ENCODE results near the gene P2RY14.
"Not testable (repeated sequence)": the region's sequence is repeated elsewhere in the genome, so short reads cannot be mapped to it uniquely, and the experiment has no call there.

The P2RY14 gene

DNA sequence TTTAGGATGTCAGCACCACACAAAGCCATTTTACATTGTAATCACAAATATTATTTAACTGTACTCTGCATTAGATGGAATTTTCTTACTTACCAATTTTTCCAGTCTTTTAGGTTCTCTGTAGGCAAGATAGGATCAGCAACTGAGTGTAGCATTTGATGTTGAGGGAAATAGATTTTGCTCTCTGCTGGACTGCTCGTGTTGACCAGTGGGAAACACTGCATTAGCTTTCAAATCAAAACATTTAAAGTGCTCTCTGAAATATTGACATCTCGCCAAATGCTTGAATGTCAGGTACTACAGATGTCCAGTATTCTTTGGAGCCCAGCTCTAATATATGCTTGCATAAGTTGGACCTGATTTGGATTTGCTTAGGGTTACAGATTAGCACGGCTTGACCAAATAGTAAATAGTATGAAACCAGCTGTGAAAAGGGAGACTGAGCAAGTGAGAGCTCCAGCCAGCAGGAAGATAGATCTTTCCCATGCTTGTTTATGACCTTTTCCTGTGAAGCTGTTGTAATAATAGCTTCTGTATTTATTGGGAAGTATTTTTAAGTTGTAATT is 29.5 kb downstream of the P2RY14 start:
- no peak for DNase-seq

DNA sequence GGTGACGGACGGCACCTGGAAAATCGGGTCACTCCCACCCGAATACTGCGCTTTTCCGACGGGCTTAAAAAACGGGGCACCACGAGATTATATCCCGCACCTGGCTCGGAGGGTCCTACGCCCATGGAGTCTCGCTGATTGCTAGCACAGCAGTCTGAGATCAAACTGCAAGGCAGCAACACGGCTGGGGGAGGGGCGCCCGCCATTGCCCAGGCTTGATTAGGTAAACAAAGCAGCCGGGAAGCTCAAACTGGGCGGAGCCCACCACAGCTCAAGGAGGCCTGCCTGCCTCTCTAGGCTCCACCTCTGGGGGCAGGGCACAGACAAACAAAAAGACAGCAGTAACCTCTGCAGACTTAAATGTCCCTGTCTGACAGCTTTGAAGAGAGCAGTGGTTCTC is 36.3 kb downstream of the P2RY14 start:
- not testable (repeated sequence) for DNase-seq

DNA sequence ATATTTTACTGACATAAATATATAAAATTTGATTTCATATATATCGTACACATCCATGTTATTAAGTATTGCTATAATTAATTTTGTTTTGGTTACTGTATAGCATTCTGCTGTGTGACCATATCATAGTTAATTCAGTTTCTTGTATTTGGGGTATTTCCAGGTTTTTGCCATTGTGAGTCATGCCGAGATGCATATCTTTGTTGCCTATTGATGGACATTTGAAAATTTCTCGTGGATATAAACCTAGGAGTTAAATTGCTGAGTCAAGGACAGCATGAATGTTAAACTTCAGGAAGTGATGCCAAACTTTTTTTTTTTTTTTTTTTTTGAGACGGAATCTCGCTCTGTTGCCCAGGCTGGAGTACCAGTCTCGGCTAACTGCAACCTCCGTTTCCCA is 41.6 kb downstream of the P2RY14 start:
- DNase-seq = no peak

DNA sequence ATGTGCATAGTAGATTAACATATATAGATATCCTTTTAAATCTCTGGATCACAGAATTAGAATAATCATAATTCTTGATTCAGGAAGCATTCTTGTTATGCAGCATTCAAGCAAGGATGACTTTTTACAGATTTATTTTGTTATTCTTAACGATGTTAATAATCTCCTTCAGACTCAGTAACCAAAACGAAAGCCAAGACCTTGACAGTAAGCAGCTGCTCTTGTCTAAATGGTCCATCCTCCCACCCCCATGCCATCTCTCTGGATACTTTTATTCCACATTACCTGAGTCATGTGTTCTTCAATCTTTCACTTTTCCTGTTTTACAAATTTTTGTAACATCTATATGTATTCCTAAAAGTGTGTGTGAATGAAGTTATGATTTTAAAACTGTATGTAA is 42.0 kb downstream of the P2RY14 start:
- no peak for DNase-seq

DNA sequence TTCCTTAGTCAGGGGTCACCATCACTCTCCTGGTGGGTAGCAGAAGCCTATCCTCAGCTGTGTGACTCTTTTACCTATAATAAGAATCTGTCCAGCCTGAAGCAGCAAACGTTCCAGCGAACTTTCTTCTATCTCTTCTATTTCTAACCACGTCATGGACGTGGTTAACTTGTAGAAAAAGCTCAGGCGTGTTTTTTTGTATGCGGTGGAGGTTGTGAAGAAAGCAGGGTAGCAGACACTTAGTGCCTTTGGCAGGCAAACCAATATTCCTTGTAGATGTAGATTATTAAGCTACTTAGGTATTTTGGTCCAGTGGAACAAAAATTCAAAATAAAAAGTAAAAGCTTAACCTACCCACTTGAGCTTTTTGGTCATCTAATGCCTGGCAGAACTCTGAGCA is 43.5 kb downstream of the P2RY14 start:
- DNase-seq = no peak

DNA sequence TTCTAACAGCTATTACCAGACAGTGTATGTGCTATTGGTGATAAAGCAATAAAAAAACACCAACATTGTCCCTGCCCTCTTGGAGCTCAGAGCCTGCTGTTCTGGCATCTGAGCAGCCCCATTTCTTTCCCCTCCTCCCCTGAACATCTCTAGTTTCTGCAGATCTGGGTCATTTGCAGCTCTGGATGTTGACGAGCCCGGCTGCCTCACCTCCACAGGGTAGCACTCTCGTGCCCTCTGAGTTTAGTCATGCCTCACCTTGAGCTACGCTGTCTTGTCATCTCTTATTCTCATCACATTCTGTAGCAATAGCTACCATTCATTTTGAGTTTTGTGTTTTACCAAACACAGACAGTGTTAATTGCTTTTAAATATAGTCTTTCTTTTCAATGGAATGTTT is 45.4 kb downstream of the P2RY14 start:
- no peak for DNase-seq

DNA sequence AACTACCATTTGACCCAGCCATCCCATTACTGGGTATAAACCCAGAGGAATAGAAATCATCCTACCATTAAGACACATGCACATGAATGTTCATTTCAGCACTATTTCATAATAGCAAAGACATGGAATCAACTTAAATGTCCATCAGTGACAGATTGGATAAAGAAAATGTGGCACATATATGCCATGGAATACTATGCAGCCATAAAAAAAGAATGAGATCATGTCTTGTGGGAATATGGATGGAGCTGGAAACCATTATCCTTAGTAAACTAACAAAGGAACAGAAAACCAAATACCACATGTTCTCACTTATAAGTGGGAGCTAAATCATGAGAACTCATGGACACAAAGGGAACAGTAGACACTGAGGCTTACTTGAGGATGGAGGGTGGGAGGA is 45.9 kb downstream of the P2RY14 start:
- not testable (repeated sequence) for DNase-seq

DNA sequence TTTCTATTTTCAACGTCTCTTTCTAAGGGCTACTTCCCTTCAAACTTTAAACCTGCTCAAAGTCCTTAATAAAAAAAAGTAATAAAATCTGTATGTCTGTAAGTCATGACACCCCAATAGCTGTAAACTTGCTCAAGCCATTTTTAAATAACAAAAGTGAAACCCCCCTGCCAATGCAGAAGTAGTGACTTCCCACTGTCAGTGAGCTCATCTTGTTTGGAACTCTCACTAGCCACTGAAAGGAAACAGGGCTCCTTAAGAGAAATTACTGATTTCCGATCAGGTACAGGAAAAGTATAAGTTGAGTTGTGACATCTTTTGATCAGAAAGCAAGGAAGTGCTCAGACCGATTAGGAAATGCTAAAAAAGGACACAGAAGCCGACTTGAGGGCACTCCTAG is 47.7 kb downstream of the P2RY14 start:
- DNase-seq = no peak

DNA sequence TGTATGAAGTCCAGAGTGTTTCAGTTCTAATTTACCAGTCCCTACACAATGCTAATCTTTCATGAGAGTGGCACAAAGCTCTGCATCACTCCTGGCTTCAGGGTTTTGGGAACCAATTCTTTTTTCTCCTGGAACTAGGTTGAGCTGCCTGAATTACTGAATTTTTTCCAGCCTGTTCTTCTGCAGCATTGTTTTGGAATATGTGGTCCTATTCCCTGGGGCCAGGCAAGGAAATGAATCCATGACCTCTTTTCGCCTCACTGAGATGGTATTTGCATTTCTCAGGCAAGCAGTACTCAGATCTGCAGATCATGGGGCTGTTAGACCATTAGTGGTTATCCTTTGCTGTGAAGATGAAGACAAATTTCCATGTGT is 49.7 kb downstream of the P2RY14 start:
- DNase-seq = no peak

DNA sequence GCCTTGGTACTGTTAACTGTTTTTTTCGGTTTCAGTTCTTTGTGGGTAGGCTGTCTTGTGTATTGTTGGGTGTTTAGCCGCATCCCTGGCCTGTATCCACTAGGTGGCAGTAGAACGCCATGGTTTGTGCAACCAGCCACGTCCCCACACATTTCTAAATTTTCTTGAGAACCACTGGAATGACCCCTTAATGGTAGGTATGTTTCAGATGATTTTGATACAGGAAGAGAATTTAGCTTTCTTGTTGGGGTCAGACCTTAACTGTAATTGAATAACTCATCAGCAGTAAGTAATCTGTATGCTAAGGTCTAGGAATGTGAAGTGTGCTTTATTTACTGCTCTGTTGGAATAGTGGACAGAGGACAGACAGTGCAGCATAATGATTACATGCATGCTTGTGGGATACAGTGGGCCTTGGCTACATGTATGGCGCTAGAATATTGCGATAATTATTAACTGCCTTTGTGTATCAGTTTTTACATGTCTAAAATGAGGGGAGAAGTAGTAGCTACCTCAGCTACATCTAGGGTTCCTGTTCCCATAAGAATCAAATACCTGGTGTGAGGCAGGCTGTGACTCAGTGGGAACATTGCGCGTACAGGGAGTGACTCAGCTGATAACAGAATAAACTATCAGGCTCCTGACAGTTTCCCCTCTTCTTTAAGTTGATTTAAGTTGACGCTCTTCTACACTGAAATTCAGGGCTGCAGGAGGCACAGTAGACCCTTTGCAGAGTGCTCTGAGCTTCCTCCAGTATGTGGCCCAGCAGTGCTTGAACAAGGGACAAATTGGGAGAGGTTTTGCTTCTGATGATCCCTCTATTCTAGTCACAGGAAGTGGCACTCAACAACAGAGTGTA is 50.3 kb downstream of the P2RY14 start:
- peak; percentile 87 for DNase-seq

DNA sequence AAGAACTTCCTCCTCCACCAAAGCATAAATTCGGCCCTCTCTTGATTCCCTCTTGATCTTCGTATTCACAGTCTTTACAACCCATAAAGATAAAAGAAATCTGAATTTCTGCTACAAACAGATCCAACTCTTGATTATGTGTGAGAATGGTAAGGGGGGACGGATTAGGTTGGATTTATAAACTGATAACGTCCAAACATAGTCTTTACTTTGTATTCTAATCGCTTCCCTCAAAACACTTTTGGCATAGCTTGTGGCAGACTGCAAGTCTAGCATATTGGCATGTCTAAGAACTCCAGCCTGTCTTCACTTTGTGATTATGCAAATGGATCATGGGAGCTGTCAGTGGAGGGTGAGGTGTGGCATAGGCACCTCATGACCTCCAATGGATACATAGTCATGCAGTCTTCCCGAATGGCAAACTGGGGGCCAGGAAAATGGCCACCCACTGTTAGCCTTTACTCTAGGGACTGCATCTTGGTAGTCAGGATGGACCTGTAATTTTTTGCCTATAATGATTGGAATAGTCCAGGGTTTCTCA is 51.0 kb downstream of the P2RY14 start:
- DNase-seq = no peak

DNA sequence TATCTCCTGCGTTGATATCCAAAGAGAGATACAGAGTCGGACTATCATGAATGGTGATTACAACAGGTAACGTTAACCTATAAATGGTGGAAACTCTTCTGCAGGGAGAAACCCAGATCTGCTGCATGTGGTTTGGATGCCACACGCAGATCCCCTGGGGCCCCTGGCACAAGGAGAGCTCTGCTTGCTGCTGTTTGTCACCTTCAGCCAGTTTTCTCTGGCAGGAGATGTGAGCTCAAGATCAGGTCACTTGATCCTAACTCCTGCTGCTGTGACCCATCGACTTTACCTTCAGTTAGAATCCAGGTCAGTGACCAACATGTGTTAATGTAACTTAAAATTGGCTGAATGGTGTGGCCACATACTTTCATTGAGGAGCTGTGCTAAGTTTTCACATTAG is 51.5 kb downstream of the P2RY14 start:
- DNase-seq = no peak

DNA sequence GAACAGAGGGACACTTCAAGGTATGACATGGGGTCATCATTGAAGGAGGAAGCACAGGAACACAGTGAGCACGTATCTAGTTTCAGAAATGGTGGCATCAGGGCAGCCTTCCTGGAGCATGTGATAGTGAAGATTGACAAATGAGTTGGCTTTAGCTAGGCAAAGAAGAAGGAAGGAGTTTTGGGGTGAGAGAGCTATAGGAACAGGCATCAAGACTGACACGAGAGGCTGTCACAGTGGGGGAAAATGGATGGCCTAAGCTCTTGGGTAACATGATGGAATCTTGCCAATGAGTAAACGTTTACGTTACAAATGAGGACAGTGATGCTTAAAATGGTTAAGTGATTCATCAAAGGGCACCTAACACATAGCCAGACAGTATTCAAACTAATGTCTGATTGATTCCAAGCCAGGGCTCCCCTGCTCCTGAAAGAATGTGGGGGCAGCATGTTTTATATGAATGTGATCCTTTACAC is 52.2 kb downstream of the P2RY14 start:
- peak; percentile 31 for DNase-seq

DNA sequence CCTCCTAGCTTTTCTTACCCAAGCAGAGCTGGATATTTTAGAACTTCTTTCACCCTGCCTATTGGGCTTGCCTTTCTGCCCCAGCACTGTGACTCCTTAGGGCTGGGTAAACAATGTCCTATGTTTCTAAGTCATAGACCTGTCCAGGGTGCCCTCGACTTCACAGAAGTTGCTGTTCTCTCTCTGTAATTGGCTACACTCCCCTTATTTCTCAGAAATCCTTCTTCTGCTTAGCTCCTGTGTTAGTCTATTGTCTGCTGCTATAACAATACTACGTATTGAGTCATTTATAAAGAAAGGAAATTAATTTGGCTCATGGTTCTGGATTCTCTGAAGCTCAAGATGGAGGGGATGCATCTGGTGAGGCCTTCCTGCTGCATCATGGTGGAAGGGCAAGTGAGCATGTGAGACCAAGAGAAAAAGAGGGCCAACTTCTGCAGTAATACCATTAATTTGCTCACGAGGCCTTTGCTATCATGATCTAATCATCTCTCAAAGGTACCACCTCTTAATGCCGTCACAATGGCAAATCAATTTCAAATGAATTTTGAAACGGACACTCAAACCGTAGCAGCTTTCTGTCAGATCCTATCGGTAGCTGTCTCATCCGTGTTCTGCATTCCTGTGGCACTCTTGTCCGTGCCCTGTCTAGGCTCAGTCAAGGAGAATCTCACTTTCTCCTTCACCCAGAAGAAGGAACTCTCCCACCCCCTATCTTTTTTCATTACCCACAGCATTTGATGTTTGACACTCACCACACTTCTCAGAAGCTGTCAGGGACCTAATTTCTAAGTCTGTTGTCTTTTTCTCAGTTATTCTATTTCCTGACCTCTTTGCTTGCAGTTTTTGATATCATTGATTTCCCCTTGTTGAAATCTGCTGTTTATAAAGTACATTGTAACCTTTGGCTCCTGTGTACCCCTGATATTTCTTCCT is 53.0 kb downstream of the P2RY14 start:
- DNase-seq = no peak

DNA sequence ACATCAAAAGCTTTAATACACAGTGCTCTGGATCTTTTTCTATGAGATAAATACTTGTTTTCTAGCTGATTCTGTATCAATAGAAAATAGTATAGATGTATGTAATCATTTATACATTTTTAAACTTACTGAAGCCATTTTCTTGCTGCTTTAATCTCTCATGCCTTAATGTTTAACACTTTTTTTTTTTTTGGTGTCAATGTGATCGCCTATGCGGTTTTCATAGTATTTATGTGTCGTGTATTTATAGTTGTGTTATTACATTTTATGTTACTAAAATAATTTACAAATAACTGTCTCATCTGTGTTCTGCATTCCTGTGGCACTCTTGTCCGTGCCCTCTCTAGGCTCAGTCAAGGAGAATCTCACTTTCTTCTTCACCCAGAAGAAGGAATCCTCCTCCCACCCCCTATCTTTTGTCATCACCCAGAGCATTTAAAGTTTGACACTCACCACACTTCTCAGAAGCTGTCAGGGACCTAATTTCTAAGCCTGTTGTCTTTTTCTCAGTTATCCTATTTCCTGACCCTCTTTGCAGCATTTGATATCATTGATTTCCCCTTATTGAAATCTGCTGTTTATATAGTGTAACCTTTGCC is 54.0 kb downstream of the P2RY14 start:
- DNase-seq = no peak

DNA sequence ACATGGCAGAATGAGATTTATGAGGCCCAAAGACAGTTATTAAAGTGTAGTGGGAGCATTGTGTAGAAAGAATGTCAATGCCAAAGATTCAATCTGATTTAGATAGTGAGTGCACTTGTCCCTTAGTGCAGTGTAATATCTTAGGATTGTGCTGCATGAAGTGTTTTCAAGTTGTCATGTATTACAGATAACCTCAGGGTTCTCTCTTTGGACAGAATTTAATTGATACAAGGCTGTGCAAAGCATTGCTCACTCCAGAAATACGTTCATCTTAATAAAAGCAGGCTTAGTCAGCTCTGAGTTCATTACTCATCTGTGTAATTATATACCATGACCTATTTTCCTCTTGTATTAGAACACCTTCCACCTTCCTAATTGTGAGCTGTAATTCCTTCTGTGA is 59.3 kb downstream of the P2RY14 start:
- DNase-seq = no peak

DNA sequence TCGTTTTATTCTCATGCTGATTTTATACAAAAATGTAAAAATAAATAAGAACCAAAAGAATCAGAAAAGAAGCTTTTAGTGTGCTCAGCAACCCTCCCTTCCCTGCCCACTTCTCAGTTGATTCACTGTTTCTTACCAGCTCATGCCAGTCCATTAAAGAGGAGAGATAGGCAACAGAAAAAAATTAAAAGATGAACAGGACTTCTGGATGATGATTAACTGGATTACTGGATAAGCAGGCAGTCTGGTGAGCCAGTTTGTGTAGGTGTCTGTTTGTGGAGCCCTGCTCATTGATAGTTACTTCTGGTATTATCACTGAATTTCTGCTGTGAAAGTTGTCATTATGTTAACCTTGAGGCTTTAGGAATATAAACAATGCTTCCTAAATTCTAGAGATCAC is 60.2 kb downstream of the P2RY14 start:
- no peak for DNase-seq

DNA sequence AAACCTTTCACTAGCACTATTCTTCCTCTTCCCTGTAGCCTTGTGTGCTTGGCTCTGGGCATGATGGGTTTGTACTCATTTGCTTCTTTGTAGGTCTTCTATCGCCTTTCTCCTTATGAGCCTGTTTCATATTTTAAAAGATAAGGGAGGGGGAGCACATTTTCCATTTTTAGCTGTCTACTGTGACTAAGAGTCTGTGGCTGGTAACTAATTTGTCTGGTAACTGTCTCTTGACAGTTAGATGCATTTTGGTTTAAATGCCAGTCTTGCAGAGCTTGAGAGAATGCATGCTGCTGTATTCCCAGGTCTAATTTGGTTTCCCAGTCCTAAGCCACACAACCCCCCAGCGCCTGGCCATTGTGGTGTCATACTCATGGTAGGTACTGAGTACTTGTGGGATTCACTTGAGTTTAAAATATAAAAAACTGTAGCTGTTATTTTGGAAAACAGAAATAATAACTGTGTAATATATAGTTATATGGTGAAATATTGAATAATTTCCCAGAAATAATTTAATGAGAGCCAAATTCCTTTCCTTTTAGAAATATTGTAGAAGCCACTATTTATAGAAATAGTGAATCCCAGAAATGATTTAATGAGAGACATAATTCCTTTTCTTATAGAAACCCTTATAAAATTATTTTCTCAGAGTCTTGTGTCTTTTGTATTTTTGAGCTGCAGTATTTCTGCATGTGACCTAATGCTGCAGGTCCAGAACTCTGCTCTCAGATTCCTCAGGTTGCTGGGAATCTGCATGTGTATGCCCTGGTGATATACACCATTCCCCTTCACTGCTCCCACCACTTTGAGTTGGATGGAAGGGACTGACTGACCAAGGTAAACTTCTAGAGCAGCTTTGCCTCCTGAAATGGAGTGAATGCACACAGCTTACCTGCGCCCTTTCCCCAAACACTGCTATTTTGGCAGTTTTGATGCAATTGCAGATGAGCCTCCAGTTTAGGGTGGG is 61.4 kb downstream of the P2RY14 start:
- no peak for DNase-seq

DNA sequence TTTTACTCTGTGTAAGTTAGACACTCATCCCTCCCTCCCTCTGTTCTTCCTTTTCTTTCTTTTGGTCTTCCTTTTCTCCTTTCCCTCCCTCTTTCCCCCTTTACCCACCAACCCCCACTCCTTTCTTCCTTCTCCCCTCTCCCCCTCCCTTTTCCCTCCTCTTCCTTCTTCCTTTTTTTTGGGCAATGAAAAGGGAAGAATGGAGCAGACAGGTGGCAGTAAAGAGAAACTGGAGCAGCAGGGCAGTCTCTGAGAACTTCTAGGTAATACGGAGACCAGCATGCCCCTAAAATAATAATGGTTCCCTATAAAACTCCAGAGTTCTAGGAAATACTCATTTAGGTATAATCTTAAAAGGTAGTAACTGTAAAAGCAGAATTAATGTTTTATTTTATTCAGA is 63.9 kb downstream of the P2RY14 start:
- DNase-seq = no peak

DNA sequence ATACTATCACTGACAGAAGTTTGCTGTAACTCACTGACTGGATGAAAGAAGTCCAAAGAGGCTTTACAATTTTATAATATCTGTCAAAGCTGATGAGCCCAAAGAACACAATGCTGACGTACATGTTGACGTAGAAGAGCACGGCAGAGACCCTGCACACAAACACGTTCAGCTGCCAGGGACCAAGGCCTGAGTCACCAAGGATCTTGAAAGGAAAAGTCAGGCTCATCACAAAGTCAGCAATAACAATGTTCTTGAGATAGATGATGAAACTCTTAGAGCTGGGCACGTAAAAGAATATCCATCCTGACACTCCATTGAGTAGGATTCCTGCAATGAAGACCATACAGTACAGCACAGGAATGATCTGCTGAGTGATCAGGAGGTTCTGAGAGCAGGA is 64.5 kb downstream of the P2RY14 start:
- DNase-seq = no peak

DNA sequence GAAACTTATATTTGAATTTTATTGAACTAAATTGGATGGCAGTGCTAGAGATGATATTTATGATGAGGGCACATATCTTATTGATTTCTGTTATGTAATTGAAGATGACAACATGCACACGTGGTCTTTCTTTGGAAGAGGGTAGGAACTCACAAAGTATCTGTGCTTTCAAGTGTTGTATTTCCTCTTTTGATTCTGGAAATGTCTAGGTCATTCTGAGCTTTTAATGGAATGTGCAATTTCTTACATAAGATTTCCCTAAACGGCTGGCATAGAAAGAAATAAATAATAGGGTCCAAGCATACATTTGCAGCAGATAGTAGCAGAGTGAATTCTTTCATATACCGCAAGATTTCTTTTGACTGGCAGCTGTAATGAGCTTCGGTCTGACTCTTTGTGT is 65.2 kb downstream of the P2RY14 start:
- no peak for DNase-seq
